ENCODE data around the gene ACACA. TPM values are rescaled to one million over a fixed set of nuclear protein-coding genes. Genes with fewer than 3 reads are reported as not detected.

Gene ACACA
- total and polyA plus RNA-seq, 9 of the 15 experiments (the other 6 are each of a cell fraction or from before 2014, with no cell fraction given) = 35.9 to 135 (median 88.4) TPM

- ATAC-seq (no peak), DNase-seq (ENCODE audit: extremely low read depth in 1 of 4, low spot score in 3 of 4) (no peak), FAIRE-seq (no peak)
- Histone ChIP-seq H3K9me1 (ENCODE audit: control insufficient read depth, insufficient read depth, low read length) (no peaks in the 10 kb centered on the region), H3K9ac (ENCODE audit: insufficient read depth in 1 of 2, low read depth in 2 of 2, low read length in 2 of 2) (no peak overlapping the region), H3K27ac (ENCODE audit: extremely low read depth, low read depth, low read length) (no peak overlapping the region), H3K4me2 (ENCODE audit: insufficient read depth, low read length) (no peak overlapping the region), H3K27me3 (ENCODE audit: control insufficient read depth in 2 of 2, insufficient read depth in 2 of 2, low read length in 2 of 2) (no peaks in the 10 kb centered on the region), H3K4me3 (no peak overlapping the region), H3K4me1 (replicated peaks in 1 of 2; ENCODE audit: control insufficient read depth in 2 of 2, insufficient read depth in 2 of 2, low read length in 2 of 2) (no peaks in the 10 kb centered on the region), H3K79me2 (ENCODE audit: control insufficient read depth, insufficient read depth, low read length) (no peaks in the 10 kb centered on the region), H4K20me1 (replicated peaks; ENCODE audit: control insufficient read depth, insufficient read depth, low read length) (no peaks in the 10 kb centered on the region), H2AFZ (ENCODE audit: low read depth, low read length) (no peak overlapping the region), H3K9me3 (replicated peaks; ENCODE audit: control insufficient read depth, insufficient read depth, low read depth, low read length) (no peaks in the 10 kb centered on the region), H3K36me3 (ENCODE audit: control insufficient read depth, insufficient read depth, low read length) (peaks cover 100% of the 10 kb centered on the region)
- WGBS (ENCODE audit: insufficient coverage, low coverage, missing lambda C conversion rate) = 83% methylated on average over 7 of the region's 7 CpGs
- in situ Hi-C loops (cut with MboI) = no loop called here
- intact Hi-C loops (cut with micrococcal nuclease) = no loop called here
- no TSS peak for BruUV-seq (replicated peaks)
- CTCF ChIA-PET (ENCODE audit: low intra/inter-chr PET ratio) = no interaction called here
- POLR2A ChIA-PET = interaction anchor here (0.7 to 1.6 kb wide), 2 partner anchors 12 to 27 kb away, joined by 3 to 4 read pairs; no protein-coding TSS in a partner anchor
- no peak for TF ChIP-seq LCOR (CRISPR knock-in tag; IDR thresholded peaks at IDR 0.05)
- TF ChIP-seq, protein P1, sequence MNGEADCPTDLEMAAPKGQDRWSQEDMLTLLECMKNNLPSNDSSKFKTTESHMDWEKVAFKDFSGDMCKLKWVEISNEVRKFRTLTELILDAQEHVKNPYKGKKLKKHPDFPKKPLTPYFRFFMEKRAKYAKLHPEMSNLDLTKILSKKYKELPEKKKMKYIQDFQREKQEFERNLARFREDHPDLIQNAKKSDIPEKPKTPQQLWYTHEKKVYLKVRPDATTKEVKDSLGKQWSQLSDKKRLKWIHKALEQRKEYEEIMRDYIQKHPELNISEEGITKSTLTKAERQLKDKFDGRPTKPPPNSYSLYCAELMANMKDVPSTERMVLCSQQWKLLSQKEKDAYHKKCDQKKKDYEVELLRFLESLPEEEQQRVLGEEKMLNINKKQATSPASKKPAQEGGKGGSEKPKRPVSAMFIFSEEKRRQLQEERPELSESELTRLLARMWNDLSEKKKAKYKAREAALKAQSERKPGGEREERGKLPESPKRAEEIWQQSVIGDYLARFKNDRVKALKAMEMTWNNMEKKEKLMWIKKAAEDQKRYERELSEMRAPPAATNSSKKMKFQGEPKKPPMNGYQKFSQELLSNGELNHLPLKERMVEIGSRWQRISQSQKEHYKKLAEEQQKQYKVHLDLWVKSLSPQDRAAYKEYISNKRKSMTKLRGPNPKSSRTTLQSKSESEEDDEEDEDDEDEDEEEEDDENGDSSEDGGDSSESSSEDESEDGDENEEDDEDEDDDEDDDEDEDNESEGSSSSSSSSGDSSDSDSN (IDR thresholded peaks at IDR 0.05; ENCODE audit: borderline replicate concordance in 1 of 2, low read depth in 2 of 2, low read length in 2 of 2) = no peak
- TF ChIP-seq PCBP2 (IDR thresholded peaks at IDR 0.05; ENCODE audit: low read depth, low read length, poor library complexity, severe bottlenecking) = no peak
- no peak for TF ChIP-seq ZNF134 (CRISPR knock-in tag; conservative IDR thresholded peaks at IDR 0.05)
- TF ChIP-seq ZFP91 (CRISPR knock-in tag; IDR thresholded peaks at IDR 0.05) = no peak
- no peak for TF ChIP-seq MAZ (CRISPR knock-in tag; conservative IDR thresholded peaks at IDR 0.05 in 1 of 2, IDR thresholded peaks at IDR 0.05 in 1 of 2)
- no peak for TF ChIP-seq ZEB2 (IDR thresholded peaks at IDR 0.05)
- no peak for TF ChIP-seq THAP7 (CRISPR knock-in tag; IDR thresholded peaks at IDR 0.05)
- TF ChIP-seq GABPB2 (CRISPR knock-in tag; conservative IDR thresholded peaks at IDR 0.05) = no peak
- TF ChIP-seq ZZZ3 (IDR thresholded peaks at IDR 0.05) = no peak
- no peak for TF ChIP-seq ZNF77 (CRISPR knock-in tag; IDR thresholded peaks at IDR 0.05)
- TF ChIP-seq PPARD (CRISPR knock-in tag; IDR thresholded peaks at IDR 0.05) = no peak
- TF ChIP-seq, protein P2, sequence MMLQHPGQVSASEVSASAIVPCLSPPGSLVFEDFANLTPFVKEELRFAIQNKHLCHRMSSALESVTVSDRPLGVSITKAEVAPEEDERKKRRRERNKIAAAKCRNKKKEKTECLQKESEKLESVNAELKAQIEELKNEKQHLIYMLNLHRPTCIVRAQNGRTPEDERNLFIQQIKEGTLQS (IDR thresholded peaks at IDR 0.05) = no peak
- TF ChIP-seq, protein P2 (CRISPR knock-in tag; conservative IDR thresholded peaks at IDR 0.05) = no peak
- no peak for TF ChIP-seq RFX1 (IDR thresholded peaks at IDR 0.05)
- TF ChIP-seq ZNF174 (CRISPR knock-in tag; IDR thresholded peaks at IDR 0.05) = no peak
Measured at GRCh38 chr17:37089956-37090355, 316.7 kb downstream of the ACACA start.

All from K562 (cell line).